Measurements from ENCODE around the gene GNLY. TPM values are rescaled to one million over a fixed set of nuclear protein-coding genes. Genes with fewer than 3 reads are reported as not detected.
"Not testable (repeated sequence)": the region's sequence is repeated elsewhere in the genome, so short reads cannot be mapped to it uniquely, and the experiment has no call there.

The GNLY gene
- total RNA-seq, 1 donor: 181 TPM

- H3K4me1 ChIP-seq (ENCODE audit: insufficient read depth, low read length): peaks cover 98% of the 10 kb centered on the region
- no peaks in the 10 kb centered on the region for H3K9me3 ChIP-seq (ENCODE audit: low read depth, low read length)
- H3K27me3 ChIP-seq (ENCODE audit: insufficient read depth, low read length): no peaks in the 10 kb centered on the region
- no peak overlapping the region for H3K4me3 ChIP-seq (ENCODE audit: low read length)
Measured at GRCh38 chr2:85706063-85706462, 11.9 kb downstream of the GNLY start.

- Histone ChIP-seq H3K4me1 (ENCODE audit: insufficient read depth, low read length) (peaks cover 98% of the 10 kb centered on the region), H3K9me3 (ENCODE audit: low read depth, low read length) (no peaks in the 10 kb centered on the region), H3K4me3 (ENCODE audit: low read length) (no peak overlapping the region), H3K27me3 (ENCODE audit: insufficient read depth, low read length) (no peaks in the 10 kb centered on the region)
Measured at GRCh38 chr2:85706599-85707296, 12.6 kb downstream of the GNLY start.

- no peak overlapping the region for H3K4me3 ChIP-seq (ENCODE audit: low read length)
- H3K9me3 ChIP-seq (ENCODE audit: low read depth, low read length): no peaks in the 10 kb centered on the region
- H3K27me3 ChIP-seq (ENCODE audit: insufficient read depth, low read length): no peaks in the 10 kb centered on the region
- peaks cover 98% of the 10 kb centered on the region for H3K4me1 ChIP-seq (ENCODE audit: insufficient read depth, low read length)
Measured at GRCh38 chr2:85707304-85707703, 13.1 kb downstream of the GNLY start.

- H3K9me3 ChIP-seq (ENCODE audit: low read depth, low read length): no peaks in the 10 kb centered on the region
- H3K27me3 ChIP-seq (ENCODE audit: insufficient read depth, low read length): no peaks in the 10 kb centered on the region
- H3K4me1 ChIP-seq (ENCODE audit: insufficient read depth, low read length): peaks cover 97% of the 10 kb centered on the region
- no peak overlapping the region for H3K4me3 ChIP-seq (ENCODE audit: low read length)
Measured at GRCh38 chr2:85708641-85709040, 14.5 kb downstream of the GNLY start.

- Histone ChIP-seq H3K4me3 (ENCODE audit: low read length) (no peak overlapping the region), H3K27me3 (ENCODE audit: insufficient read depth, low read length) (no peaks in the 10 kb centered on the region), H3K4me1 (ENCODE audit: insufficient read depth, low read length) (peaks cover 97% of the 10 kb centered on the region)
Measured at GRCh38 chr2:85709401-85709811, 15.2 kb downstream of the GNLY start.

GRCh38 chr2:85710687-85711577 is 16.8 kb downstream of the GNLY start:
- Histone ChIP-seq H3K9me3 (ENCODE audit: low read depth, low read length) (no peaks in the 10 kb centered on the region), H3K27me3 (ENCODE audit: insufficient read depth, low read length) (no peaks in the 10 kb centered on the region), H3K4me1 (ENCODE audit: insufficient read depth, low read length) (peaks cover 96% of the 10 kb centered on the region), H3K4me3 (ENCODE audit: low read length) (no peak overlapping the region)

More at GRCh38 chr2:85709401-85709811, 15.2 kb downstream of the GNLY start:
- H3K9me3 ChIP-seq (ENCODE audit: low read depth, low read length): no peaks in the 10 kb centered on the region

- H3K27me3 ChIP-seq (ENCODE audit: insufficient read depth, low read length): no peaks in the 10 kb centered on the region
- H3K4me3 ChIP-seq (ENCODE audit: low read length): no peak overlapping the region
- peaks cover 96% of the 10 kb centered on the region for H3K4me1 ChIP-seq (ENCODE audit: insufficient read depth, low read length)
- H3K9me3 ChIP-seq (ENCODE audit: low read depth, low read length): no peaks in the 10 kb centered on the region
Measured at GRCh38 chr2:85711578-85712060, 17.5 kb downstream of the GNLY start.

- H3K4me1 ChIP-seq (ENCODE audit: insufficient read depth, low read length): peaks cover 91% of the 10 kb centered on the region
- H3K4me3 ChIP-seq (ENCODE audit: low read length): no peak overlapping the region
- no peaks in the 10 kb centered on the region for H3K9me3 ChIP-seq (ENCODE audit: low read depth, low read length)
- no peaks in the 10 kb centered on the region for H3K27me3 ChIP-seq (ENCODE audit: insufficient read depth, low read length)
Measured at GRCh38 chr2:85712336-85712735, 18.2 kb downstream of the GNLY start.

- H3K4me3 ChIP-seq (ENCODE audit: low read length): no peak overlapping the region
- H3K9me3 ChIP-seq (ENCODE audit: low read depth, low read length): no peaks in the 10 kb centered on the region
- no peaks in the 10 kb centered on the region for H3K27me3 ChIP-seq (ENCODE audit: insufficient read depth, low read length)
- peaks cover 84% of the 10 kb centered on the region for H3K4me1 ChIP-seq (ENCODE audit: insufficient read depth, low read length)
Measured at GRCh38 chr2:85712849-85713612, 18.9 kb downstream of the GNLY start.

- no peaks in the 10 kb centered on the region for H3K9me3 ChIP-seq (ENCODE audit: low read depth, low read length)
- H3K4me1 ChIP-seq (ENCODE audit: insufficient read depth, low read length): peaks cover 77% of the 10 kb centered on the region
- H3K4me3 ChIP-seq (ENCODE audit: low read length): no peak overlapping the region
- no peaks in the 10 kb centered on the region for H3K27me3 ChIP-seq (ENCODE audit: insufficient read depth, low read length)
Measured at GRCh38 chr2:85713836-85714235, 19.7 kb downstream of the GNLY start.

GRCh38 chr2:85714421-85714820 is 20.3 kb downstream of the GNLY start:
- H3K27me3 ChIP-seq (ENCODE audit: insufficient read depth, low read length); H3K4me3 ChIP-seq (ENCODE audit: low read length); H3K9me3 ChIP-seq (ENCODE audit: low read depth, low read length): not testable (repeated sequence)
- H3K4me1 ChIP-seq (ENCODE audit: insufficient read depth, low read length): peaks cover 71% of the 10 kb centered on the region

- H3K4me3 ChIP-seq (ENCODE audit: low read length): no peak overlapping the region
- no peaks in the 10 kb centered on the region for H3K27me3 ChIP-seq (ENCODE audit: insufficient read depth, low read length)
- peaks cover 71% of the 10 kb centered on the region for H3K4me1 ChIP-seq (ENCODE audit: insufficient read depth, low read length)
- no peaks in the 10 kb centered on the region for H3K9me3 ChIP-seq (ENCODE audit: low read depth, low read length)
Measured at GRCh38 chr2:85714841-85715240, 20.7 kb downstream of the GNLY start.

GRCh38 chr2:85716346-85716914 is 22.3 kb downstream of the GNLY start:
- H3K4me3 ChIP-seq (ENCODE audit: low read length): no peak overlapping the region
- no peaks in the 10 kb centered on the region for H3K9me3 ChIP-seq (ENCODE audit: low read depth, low read length)
- no peaks in the 10 kb centered on the region for H3K27me3 ChIP-seq (ENCODE audit: insufficient read depth, low read length)
- peaks cover 56% of the 10 kb centered on the region for H3K4me1 ChIP-seq (ENCODE audit: insufficient read depth, low read length)

GRCh38 chr2:85717308-85718008 is 23.3 kb downstream of the GNLY start:
- H3K4me3 ChIP-seq (ENCODE audit: low read length): no peak overlapping the region
- peaks cover 46% of the 10 kb centered on the region for H3K4me1 ChIP-seq (ENCODE audit: insufficient read depth, low read length)
- no peaks in the 10 kb centered on the region for H3K9me3 ChIP-seq (ENCODE audit: low read depth, low read length)
- H3K27me3 ChIP-seq (ENCODE audit: insufficient read depth, low read length): no peaks in the 10 kb centered on the region
